PC-9 (cell line): Measurements from ENCODE around the gene GORASP1. TPM values are rescaled to one million over a fixed set of nuclear protein-coding genes. Genes with fewer than 3 reads are reported as not detected.

Source experiments
- BruUV-seq: library from RNA; stranded (reverse); fragments of 400-500 nt; replicated peaks from 2 replicates; lab custom pipeline; 2021; lab: Mats Ljungman, UMichigan
- CTCF ChIA-PET: fragments of 300-600 bp; sonication (Branson Sonifier 250); formaldehyde crosslinking; loops from one replicate; lab custom pipeline; 2022; ENCODE audit warnings: antibody characterized with exemption; lab: Charles Lee
- POLR2A ChIA-PET: fragments of 300-600 bp; sonication (Branson Sonifier 250); formaldehyde crosslinking; loops from one replicate; lab custom pipeline; 2022; ENCODE audit warnings: antibody characterized with exemption; ENCODE audit not compliant: unreplicated experiment; lab: Charles Lee
- DNase-seq, 2 experiments: peaks; one replicate each; pipeline versions ENCODE4 v3.0.0 to v3.0.0-alpha.2; 2015 to 2022; ENCODE audit warnings: mixed read lengths in 1 of 2
- H2AFZ ChIP-seq: fragments of 200-600 bp; sonication (generic); 2 replicates; pipeline ENCODE4 v1.8.1; 2017; ENCODE audit warnings: antibody characterized with exemption
- H3F3A ChIP-seq: fragments of 200-600 bp; sonication (generic); 2 replicates; pipeline ENCODE4 v1.8.1; 2017; ENCODE audit warnings: antibody characterized with exemption, mild to moderate bottlenecking, low read depth; ENCODE audit not compliant: insufficient read depth
- H3K27ac ChIP-seq: fragments of 200-600 bp; sonication (generic); 2 replicates; pipeline ENCODE4 v1.6.1; 2016; ENCODE audit warnings: mixed run types
- H3K27me3 ChIP-seq: fragments of 200-600 bp; sonication (generic); 2 replicates; pipeline ENCODE4 v1.6.1; 2016; ENCODE audit warnings: low read depth, mixed run types; ENCODE audit not compliant: insufficient read depth
- H3K36me3 ChIP-seq: fragments of 200-600 bp; sonication (generic); 2 replicates; pipeline ENCODE4 v1.6.1; 2016; ENCODE audit warnings: low read depth, mixed run types
- H3K4me1 ChIP-seq: fragments of 200-600 bp; sonication (generic); replicated peaks from 2 replicates; pipeline ENCODE4 v1.6.1; 2016; ENCODE audit warnings: mixed run types; ENCODE audit not compliant: insufficient read depth
- H3K4me2 ChIP-seq: fragments of 200-600 bp; sonication (generic); 2 replicates; pipeline ENCODE4 v1.6.1; 2017; ENCODE audit warnings: mixed run types
- H3K4me3 ChIP-seq: fragments of 200-600 bp; sonication (generic); 2 replicates; pipeline ENCODE4 v1.6.1; 2016; ENCODE audit warnings: mixed run types
- H3K79me2 ChIP-seq: fragments of 200-600 bp; sonication (generic); 2 replicates; pipeline ENCODE4 v1.6.1; 2017; ENCODE audit warnings: low read depth, mixed run types
- H3K9me2 ChIP-seq: fragments of 200-600 bp; sonication (generic); 2 replicates; pipeline ENCODE4 v1.8.1; 2017; ENCODE audit warnings: mild to moderate bottlenecking; ENCODE audit not compliant: insufficient read depth
- H3K9me3 ChIP-seq: fragments of 200-600 bp; sonication (generic); 2 replicates; pipeline ENCODE4 v1.8.1; 2016; ENCODE audit warnings: low read depth; ENCODE audit not compliant: insufficient read depth
- H4K20me1 ChIP-seq: fragments of 200-600 bp; sonication (generic); 2 replicates; pipeline ENCODE4 v1.8.1; 2017; ENCODE audit not compliant: insufficient read depth
- CTCF ChIP-seq: fragments of 200-600 bp; sonication (generic); conservative IDR thresholded peaks from 2 replicates; pipeline ENCODE4 v1.6.1; 2017; ENCODE audit warnings: mixed run types, antibody characterized with exemption, mild to moderate bottlenecking, moderate library complexity
- EZH2 ChIP-seq: fragments of 200-600 bp; sonication (generic); IDR thresholded peaks from 2 replicates; pipeline ENCODE4 v1.8.0; 2017; ENCODE audit warnings: antibody characterized with exemption, low read depth
- intact Hi-C: fragments of 100-400 bp; cut with micrococcal nuclease; formaldehyde crosslinking; loops from one replicate; pipeline ENCODE4 v1.10.0; 2022; ENCODE audit not compliant: unreplicated experiment
- total RNA-seq: library from RNA; stranded (reverse); gene quantifications from 2 replicates; pipeline ENCODE4 v1.2.3, GENCODE V29; 2021

Gene GORASP1
- total RNA-seq, 1 experiment from 2014 or later = 43.4 TPM

- Histone ChIP-seq H3K27ac (peak overlapping the region; percentile 94), H2AFZ (no peak overlapping the region), H3K79me2 (peaks cover 46% of the 10 kb centered on the region), H3F3A (peaks cover 50% of the 10 kb centered on the region), H3K36me3 (no peaks in the 10 kb centered on the region), H3K4me2 (peak overlapping the region; percentile 96), H3K4me3 (peak overlapping the region; percentile 85; the same call in 1 of the 2 replicates), H3K27me3 (no peaks in the 10 kb centered on the region), H4K20me1 (peaks cover 8% of the 10 kb centered on the region; the same call in 1 of the 2 replicates), H3K4me1 (peaks cover 65% of the 10 kb centered on the region), H3K9me3 (no peaks in the 10 kb centered on the region), H3K9me2 (no peaks in the 10 kb centered on the region)
- BruUV-seq = no TSS peak
- intact Hi-C loops = no loop called here
- TF ChIP-seq CTCF (no peak), EZH2 (no peak)
- no peak for DNase-seq
- POLR2A ChIA-PET = interaction anchor here (0.7 kb wide), 3 partner anchors 9 to 138 kb away, joined by 4 to 5 read pairs (median 4); no protein-coding TSS in a partner anchor
- CTCF ChIA-PET = interaction anchor here (1.1 kb wide), 1 partner anchor 24 kb away, joined by 3 read pairs; no protein-coding TSS in a partner anchor
Observed at GRCh38 chr3:39150148-39150802, 42.8 kb upstream of the GORASP1 start.

- no peaks in the 10 kb centered on the region for H3K36me3 ChIP-seq
- H3K27me3 ChIP-seq = no peaks in the 10 kb centered on the region
- no peak for TF ChIP-seq EZH2
- no peak for TF ChIP-seq CTCF
- peaks cover 50% of the 10 kb centered on the region for H3F3A ChIP-seq
- H3K27ac ChIP-seq = peak overlapping the region; percentile 94; the same call in 1 of the 2 replicates
- H3K9me3 ChIP-seq = no peaks in the 10 kb centered on the region
- intact Hi-C loops = loop anchor here (10.0 kb wide), 1 partner anchor 1205 kb away; no protein-coding TSS in a partner anchor
- no peaks in the 10 kb centered on the region for H3K9me2 ChIP-seq
- peaks cover 65% of the 10 kb centered on the region for H3K4me1 ChIP-seq
- peaks cover 46% of the 10 kb centered on the region for H3K79me2 ChIP-seq
- ChIA-PET POLR2A (interaction anchor here (0.6 to 0.7 kb wide), 2 partner anchors 28 to 46 kb away, joined by 4 to 5 read pairs; no protein-coding TSS in a partner anchor), CTCF (interaction anchor here (1.1 kb wide), 1 partner anchor 23 kb away, joined by 3 read pairs; no protein-coding TSS in a partner anchor)
- peak; percentile 48 to 55 for DNase-seq
- H4K20me1 ChIP-seq = peaks cover 8% of the 10 kb centered on the region; the same call in 1 of the 2 replicates
- BruUV-seq = no TSS peak
- no peak overlapping the region for H2AFZ ChIP-seq
- peak overlapping the region; percentile 96 for H3K4me2 ChIP-seq
- H3K4me3 ChIP-seq = no peak overlapping the region
Observed at GRCh38 chr3:39149498-39150147, 42.2 kb upstream of the GORASP1 start.

- Histone ChIP-seq H3K27ac (no peak overlapping the region), H4K20me1 (peaks cover 8% of the 10 kb centered on the region; the same call in 1 of the 2 replicates)
Observed at GRCh38 chr3:39149059-39149455, 41.6 kb upstream of the GORASP1 start.

More at GRCh38 chr3:39149059-39149455, 41.6 kb upstream of the GORASP1 start:
- Histone ChIP-seq H3K4me1 (peaks cover 65% of the 10 kb centered on the region), H3K9me2 (no peaks in the 10 kb centered on the region), H2AFZ (no peak overlapping the region), H3K9me3 (no peaks in the 10 kb centered on the region), H3K4me2 (peak overlapping the region; percentile 96), H3K4me3 (no peak overlapping the region), H3F3A (peaks cover 50% of the 10 kb centered on the region), H3K36me3 (no peaks in the 10 kb centered on the region), H3K79me2 (peaks cover 46% of the 10 kb centered on the region), H3K27me3 (no peaks in the 10 kb centered on the region)
- CTCF ChIA-PET = interaction anchor here (1.1 kb wide), 1 partner anchor 23 kb away, joined by 3 read pairs; no protein-coding TSS in a partner anchor
- DNase-seq = no peak
- intact Hi-C loops = loop anchor here (10.0 kb wide), 1 partner anchor 1204 kb away; no protein-coding TSS in a partner anchor
- no peak for TF ChIP-seq CTCF
- BruUV-seq = no TSS peak
- POLR2A ChIA-PET = interaction anchor here (0.6 kb wide), 1 partner anchor 47 kb away, joined by 4 read pairs; no protein-coding TSS in a partner anchor
